ENCODE measurements around the gene LSR. TPM values are rescaled to one million over a fixed set of nuclear protein-coding genes. Genes with fewer than 3 reads are reported as not detected.

The LSR gene
- polyA plus RNA-seq, 1 experiment = 0.32 TPM

DNA sequence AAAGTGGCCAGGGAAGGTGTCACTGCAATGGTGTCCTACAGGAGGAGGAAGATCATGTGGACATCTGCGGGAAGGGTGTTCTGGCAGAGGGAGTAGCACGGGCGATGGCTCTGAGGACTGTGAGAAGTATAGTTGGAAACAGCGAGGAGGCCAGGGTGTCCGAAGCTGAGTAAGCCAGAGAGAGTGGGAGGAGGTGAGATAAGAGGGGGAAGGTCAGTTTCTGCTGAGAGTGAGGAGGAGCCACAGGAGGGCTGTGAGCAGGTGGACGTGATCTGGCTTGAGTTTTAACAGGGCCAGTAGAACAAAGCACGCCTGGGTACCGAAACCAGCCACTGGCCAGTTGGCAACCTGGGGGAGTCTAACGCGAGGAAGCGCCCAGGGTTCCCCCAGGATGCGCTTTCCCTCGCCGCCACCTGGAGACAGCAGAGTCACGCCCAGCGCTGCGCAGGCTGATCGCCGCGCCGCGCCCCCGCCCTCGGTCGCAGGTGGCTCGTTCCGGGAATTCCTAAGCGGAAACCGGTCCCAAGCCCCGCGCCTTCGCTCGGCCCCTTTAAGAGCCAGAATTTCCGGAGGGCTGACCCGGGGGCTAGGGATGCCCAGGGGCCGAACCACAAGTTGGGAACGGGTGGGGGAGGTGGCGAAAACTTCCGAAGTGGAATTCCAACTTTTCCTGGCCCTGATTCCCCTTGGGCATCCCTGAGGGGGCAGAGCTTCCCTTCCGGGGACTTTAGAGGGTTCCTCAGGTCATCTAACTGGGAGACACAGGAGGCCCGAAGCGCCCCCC lies 1.1 kb upstream of the LSR start:
- DNase-seq (ENCODE audit: low read depth, low spot score) = no peak
- Histone ChIP-seq H3K27ac (ENCODE audit: low read depth, low read length) (no peak overlapping the region), H3K27me3 (ENCODE audit: control insufficient read depth, insufficient read depth, low read length) (peaks cover 37% of the 10 kb centered on the region), H3K9me3 (ENCODE audit: control insufficient read depth, insufficient read depth, low read length) (no peaks in the 10 kb centered on the region), H3K4me3 (ENCODE audit: low read depth, low read length) (no peak overlapping the region)
- ChIA-PET CTCF (no interaction called here), POLR2A (no interaction called here)
- TF ChIP-seq, protein P1, sequence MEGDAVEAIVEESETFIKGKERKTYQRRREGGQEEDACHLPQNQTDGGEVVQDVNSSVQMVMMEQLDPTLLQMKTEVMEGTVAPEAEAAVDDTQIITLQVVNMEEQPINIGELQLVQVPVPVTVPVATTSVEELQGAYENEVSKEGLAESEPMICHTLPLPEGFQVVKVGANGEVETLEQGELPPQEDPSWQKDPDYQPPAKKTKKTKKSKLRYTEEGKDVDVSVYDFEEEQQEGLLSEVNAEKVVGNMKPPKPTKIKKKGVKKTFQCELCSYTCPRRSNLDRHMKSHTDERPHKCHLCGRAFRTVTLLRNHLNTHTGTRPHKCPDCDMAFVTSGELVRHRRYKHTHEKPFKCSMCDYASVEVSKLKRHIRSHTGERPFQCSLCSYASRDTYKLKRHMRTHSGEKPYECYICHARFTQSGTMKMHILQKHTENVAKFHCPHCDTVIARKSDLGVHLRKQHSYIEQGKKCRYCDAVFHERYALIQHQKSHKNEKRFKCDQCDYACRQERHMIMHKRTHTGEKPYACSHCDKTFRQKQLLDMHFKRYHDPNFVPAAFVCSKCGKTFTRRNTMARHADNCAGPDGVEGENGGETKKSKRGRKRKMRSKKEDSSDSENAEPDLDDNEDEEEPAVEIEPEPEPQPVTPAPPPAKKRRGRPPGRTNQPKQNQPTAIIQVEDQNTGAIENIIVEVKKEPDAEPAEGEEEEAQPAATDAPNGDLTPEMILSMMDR (IDR thresholded peaks at IDR 0.05; ENCODE audit: low read depth, low read length) = no peak

DNA sequence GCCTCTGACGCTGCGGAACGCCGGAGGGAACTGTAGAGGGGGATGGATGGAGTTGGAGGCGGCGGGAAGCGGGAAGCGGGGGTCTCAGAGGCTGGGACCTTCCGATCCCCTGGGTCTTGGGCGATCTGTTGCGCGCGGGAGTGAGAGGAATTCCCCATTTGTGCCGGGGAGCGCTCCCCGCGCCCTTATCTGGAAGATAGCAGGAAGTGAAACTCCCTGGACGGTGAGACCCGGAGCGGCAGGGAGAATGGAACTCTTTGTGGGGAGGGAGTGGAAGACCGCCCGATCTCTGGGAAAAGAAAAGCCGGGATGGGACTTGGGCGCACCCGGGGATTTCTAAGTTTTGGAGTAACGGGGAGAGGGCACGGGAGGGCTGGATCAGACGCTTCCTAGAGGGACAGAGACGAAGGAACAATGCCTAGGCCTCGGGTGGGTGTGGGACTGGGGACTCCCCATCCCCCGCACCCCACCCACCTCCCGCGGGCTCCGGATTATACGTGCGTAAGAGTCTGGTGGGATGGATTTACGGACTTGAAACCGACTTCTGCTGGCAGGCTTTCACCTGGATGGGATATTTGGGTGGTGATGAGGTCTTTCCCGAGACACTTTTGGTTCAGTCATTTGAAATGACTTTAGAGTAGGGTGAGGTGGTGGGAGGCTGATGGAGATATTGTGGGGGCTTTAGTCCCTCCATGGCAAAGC lies 495 bp downstream of the LSR start:
- no peaks in the 10 kb centered on the region for H3K9me3 ChIP-seq (ENCODE audit: control insufficient read depth, insufficient read depth, low read length)
- POLR2A ChIA-PET = no interaction called here
- no peak overlapping the region for H3K27ac ChIP-seq (ENCODE audit: low read depth, low read length)
- peaks cover 37% of the 10 kb centered on the region for H3K27me3 ChIP-seq (ENCODE audit: control insufficient read depth, insufficient read depth, low read length)
- no peak for DNase-seq (ENCODE audit: low read depth, low spot score)
- TF ChIP-seq, protein P1 (IDR thresholded peaks at IDR 0.05; ENCODE audit: low read depth, low read length) = no peak
- H3K4me3 ChIP-seq (ENCODE audit: low read depth, low read length) = no peak overlapping the region
- CTCF ChIA-PET = no interaction called here

DNA sequence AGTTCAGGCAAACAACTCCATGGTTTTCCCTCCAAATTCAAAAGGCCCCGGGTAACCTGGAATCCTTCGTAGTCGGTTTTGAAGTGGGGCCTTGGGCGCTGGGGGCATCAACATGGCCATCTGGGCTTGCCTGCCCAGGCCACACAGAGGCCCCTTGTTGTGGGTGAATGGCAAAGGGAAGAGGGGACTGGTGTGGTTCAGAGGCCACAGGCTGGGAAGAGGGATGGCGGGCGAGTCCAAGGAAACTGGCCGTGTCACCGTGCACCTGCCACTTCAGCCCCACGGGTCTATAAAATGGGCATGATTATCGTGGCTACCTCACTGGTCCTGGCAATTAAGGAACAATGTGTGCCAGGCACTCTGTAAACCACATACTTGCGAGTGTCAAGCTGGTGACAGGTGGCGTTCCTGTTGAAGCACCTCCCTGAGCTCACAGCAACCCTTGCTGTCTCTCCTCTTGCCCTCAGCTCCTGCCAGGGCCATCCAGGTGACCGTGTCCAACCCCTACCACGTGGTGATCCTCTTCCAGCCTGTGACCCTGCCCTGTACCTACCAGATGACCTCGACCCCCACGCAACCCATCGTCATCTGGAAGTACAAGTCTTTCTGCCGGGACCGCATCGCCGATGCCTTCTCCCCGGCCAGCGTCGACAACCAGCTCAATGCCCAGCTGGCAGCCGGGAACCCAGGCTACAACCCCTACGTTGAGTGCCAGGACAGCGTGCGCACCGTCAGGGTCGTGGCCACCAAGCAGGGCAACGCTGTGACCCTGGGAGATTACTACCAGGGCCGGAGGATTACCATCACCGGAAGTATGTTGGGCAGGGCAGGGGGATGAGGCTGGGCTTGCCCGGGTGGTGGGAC lies 1.3 kb downstream of the LSR start:
- H3K27me3 ChIP-seq (ENCODE audit: control insufficient read depth, insufficient read depth, low read length) = peaks cover 37% of the 10 kb centered on the region
- TF ChIP-seq, protein P1 (IDR thresholded peaks at IDR 0.05; ENCODE audit: low read depth, low read length) = no peak
- H3K27ac ChIP-seq (ENCODE audit: low read depth, low read length) = no peak overlapping the region
- POLR2A ChIA-PET = no interaction called here
- H3K9me3 ChIP-seq (ENCODE audit: control insufficient read depth, insufficient read depth, low read length) = no peaks in the 10 kb centered on the region
- CTCF ChIA-PET = no interaction called here
- no peak overlapping the region for H3K4me3 ChIP-seq (ENCODE audit: low read depth, low read length)
- DNase-seq (ENCODE audit: low read depth, low spot score) = no peak

DNA sequence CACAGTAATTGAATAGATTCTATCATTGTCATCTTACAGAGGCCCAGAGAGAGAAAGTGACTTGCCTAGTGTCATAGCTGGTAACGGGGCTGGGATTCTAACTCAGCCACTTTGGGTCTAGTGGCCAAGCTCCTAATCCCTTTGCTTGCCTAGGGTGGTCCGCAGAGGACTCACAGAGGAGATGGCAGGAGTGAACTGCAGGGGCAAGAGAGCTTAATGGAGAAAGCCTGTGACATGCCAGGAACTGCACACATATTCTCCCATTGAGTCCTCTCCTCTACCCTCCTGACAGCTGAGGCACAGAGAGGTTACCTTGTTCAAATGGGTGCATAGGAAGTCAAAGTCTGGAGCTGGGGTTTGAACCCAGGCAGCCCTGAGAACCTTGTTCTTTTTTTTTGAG lies 2.7 kb downstream of the LSR start:
- CTCF ChIA-PET = no interaction called here
- DNase-seq (ENCODE audit: low read depth, low spot score) = no peak
- peaks cover 37% of the 10 kb centered on the region for H3K27me3 ChIP-seq (ENCODE audit: control insufficient read depth, insufficient read depth, low read length)
- no peak overlapping the region for H3K4me3 ChIP-seq (ENCODE audit: low read depth, low read length)
- TF ChIP-seq, protein P1 (IDR thresholded peaks at IDR 0.05; ENCODE audit: low read depth, low read length) = no peak
- no peaks in the 10 kb centered on the region for H3K9me3 ChIP-seq (ENCODE audit: control insufficient read depth, insufficient read depth, low read length)
- no peak overlapping the region for H3K27ac ChIP-seq (ENCODE audit: low read depth, low read length)
- POLR2A ChIA-PET = no interaction called here

Data from AG04450 (cell line).